ENCODE data around the gene CACNB4. TPM values are rescaled to one million over a fixed set of nuclear protein-coding genes. Genes with fewer than 3 reads are reported as not detected.
A peak's percentile ranks its signal among the peaks of the same experiment; 100 is the strongest.

Gene CACNB4
- total and polyA plus RNA-seq, 4 experiments from 2014 or later: 0.47 to 0.64 TPM; not detected in 2

DNA sequence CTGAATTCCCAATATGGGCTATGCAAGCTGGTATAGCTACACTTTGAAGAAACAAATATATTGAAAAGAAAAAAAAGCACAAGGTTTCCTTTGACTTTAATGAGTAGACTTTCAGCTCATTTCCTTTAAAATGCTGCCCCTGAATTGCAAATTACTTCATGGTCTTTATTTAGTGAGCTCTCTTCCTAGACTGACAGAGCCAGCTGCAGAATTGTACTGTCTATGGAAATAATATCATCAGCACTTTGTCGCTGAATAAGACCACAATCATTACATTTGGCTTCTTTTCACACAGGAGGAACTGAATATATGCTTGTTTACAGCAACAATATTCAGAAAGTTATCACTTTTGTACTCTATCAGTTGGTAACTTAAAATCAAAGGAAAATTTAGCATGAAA is 312.4 kb downstream of the CACNB4 start:
- H3K27ac ChIP-seq (ENCODE audit: low read depth, low read length): no peak overlapping the region
- peaks cover 36 to 49% of the 10 kb centered on the region in 2 donors for H3K36me3 Mint-ChIP-seq

DNA sequence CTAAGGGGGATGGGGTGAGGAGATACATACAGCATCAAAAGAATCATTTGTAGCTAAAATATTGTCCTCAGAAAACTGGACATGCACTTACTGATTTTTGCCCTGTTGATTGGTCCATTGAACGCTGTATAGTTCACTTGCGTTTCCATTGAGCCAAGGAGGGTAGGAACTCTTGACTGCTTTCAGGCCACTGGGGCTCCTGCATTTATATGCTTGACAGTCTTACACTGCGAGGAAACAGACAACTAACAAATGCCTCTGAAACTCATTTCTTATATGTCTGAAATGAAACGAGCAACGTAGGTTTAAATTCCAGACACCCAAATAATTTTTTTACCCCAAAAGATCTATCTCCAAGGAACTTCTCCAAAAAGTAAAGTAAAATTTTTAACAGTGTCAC is 312.8 kb downstream of the CACNB4 start:
- Histone ChIP-seq H3K36me3 (ENCODE audit: insufficient read depth, low read length) (no peaks in the 10 kb centered on the region), H3K27me3 (ENCODE audit: insufficient read depth, low read length) (no peaks in the 10 kb centered on the region), H3K9me3 (ENCODE audit: control insufficient read depth in 1 of 2, low read length in 2 of 2) (no peaks in the 10 kb centered on the region), H3K4me3 (ENCODE audit: low read length in 2 of 2) (no peak overlapping the region), H3K4me1 (ENCODE audit: insufficient read depth, low read length) (no peaks in the 10 kb centered on the region), H3K27ac (ENCODE audit: low read depth, low read length) (no peak overlapping the region)
- H3K27ac Mint-ChIP-seq: no peak overlapping the region
- no peaks in the 10 kb centered on the region for H3K27me3 Mint-ChIP-seq
- ChIA-PET POLR2A (ENCODE audit: partially characterized antibody) (no interaction called here), CTCF (ENCODE audit: partially characterized antibody) (interaction anchor here (1.6 kb wide), 1 partner anchor 21 kb away, joined by 4 read pairs; no protein-coding TSS in a partner anchor)
- H3K4me3 Mint-ChIP-seq: no peak overlapping the region
- DNase-seq: no peak
- peaks cover 0 to 2% (median 0%) of the 10 kb centered on the region in 8 donors for H3K9me3 Mint-ChIP-seq
- intact Hi-C loops (cut with micrococcal nuclease): no loop called here
- peaks cover 39 to 49% of the 10 kb centered on the region in 2 donors for H3K36me3 Mint-ChIP-seq
- H3K4me1 Mint-ChIP-seq: peaks cover 0 to 2% (median under 1%) of the 10 kb centered on the region in 4 donors

More for the DNA sequence above, 312.4 kb downstream of the CACNB4 start:
- Mint-ChIP-seq H3K4me3 (no peak overlapping the region), H3K27ac (peak overlapping the region in 1 of 7 donors; percentile 20), H3K9me3 (peaks cover 0 to 2% (median 0%) of the 10 kb centered on the region in 8 donors), H3K4me1 (peaks cover 0 to 2% (median under 1%) of the 10 kb centered on the region in 4 donors), H3K27me3 (no peaks in the 10 kb centered on the region)
- no peak for DNase-seq
- Histone ChIP-seq H3K4me3 (ENCODE audit: low read length in 2 of 2) (no peak overlapping the region), H3K36me3 (ENCODE audit: insufficient read depth, low read length) (no peaks in the 10 kb centered on the region), H3K4me1 (ENCODE audit: insufficient read depth, low read length) (no peaks in the 10 kb centered on the region), H3K9me3 (ENCODE audit: control insufficient read depth in 1 of 2, low read length in 2 of 2) (no peaks in the 10 kb centered on the region), H3K27me3 (ENCODE audit: insufficient read depth, low read length) (no peaks in the 10 kb centered on the region)
- intact Hi-C loops (cut with micrococcal nuclease): no loop called here
- ChIA-PET CTCF (ENCODE audit: partially characterized antibody) (interaction anchor here (1.6 kb wide), 1 partner anchor 20 kb away, joined by 4 read pairs; no protein-coding TSS in a partner anchor), POLR2A (ENCODE audit: partially characterized antibody) (no interaction called here)

DNA sequence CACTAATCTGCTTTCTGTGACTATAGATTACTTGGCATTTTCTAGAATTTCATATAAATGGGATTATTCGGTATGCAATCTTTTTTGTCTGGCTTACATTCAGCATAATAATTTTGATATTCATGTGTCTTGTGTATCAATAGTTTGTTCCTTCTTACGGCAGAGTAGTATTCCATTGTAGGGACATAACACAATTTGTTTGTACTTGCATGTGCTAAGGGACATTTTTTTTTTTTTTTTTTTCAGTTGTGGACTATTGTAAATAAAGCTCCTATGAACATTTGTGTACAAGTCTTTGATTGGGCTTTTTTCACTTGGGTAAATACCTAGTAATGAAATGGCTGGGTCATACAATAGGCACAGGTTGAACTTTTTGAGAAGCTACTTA is 315.7 kb downstream of the CACNB4 start:
- Mint-ChIP-seq H3K4me3 (no peak overlapping the region), H3K36me3 (peaks cover 59 to 63% of the 10 kb centered on the region in 2 donors), H3K27ac (no peak overlapping the region), H3K9me3 (peaks cover 0 to 9% (median 4%) of the 10 kb centered on the region in 8 donors), H3K4me1 (peaks cover 0 to 1% (median 0%) of the 10 kb centered on the region in 4 donors), H3K27me3 (no peaks in the 10 kb centered on the region)
- Histone ChIP-seq H3K27me3 (ENCODE audit: insufficient read depth, low read length) (no peaks in the 10 kb centered on the region), H3K9me3 (ENCODE audit: control insufficient read depth in 1 of 2, low read length in 2 of 2) (no peaks in the 10 kb centered on the region), H3K36me3 (ENCODE audit: insufficient read depth, low read length) (no peaks in the 10 kb centered on the region), H3K4me3 (ENCODE audit: low read length in 2 of 2) (no peak overlapping the region), H3K27ac (ENCODE audit: low read depth, low read length) (no peak overlapping the region), H3K4me1 (ENCODE audit: insufficient read depth, low read length) (no peaks in the 10 kb centered on the region)
- POLR2A ChIA-PET (ENCODE audit: partially characterized antibody): no interaction called here
- DNase-seq: no peak
- CTCF ChIA-PET (ENCODE audit: partially characterized antibody): no interaction called here
- intact Hi-C loops (cut with micrococcal nuclease): no loop called here

Other genes starting within 250 kb of the CACNB4 start
- gene STAM2, start 76.7 kb upstream of the CACNB4 start, total RNA-seq: 10 to 100 TPM; 20.9 to 25.3 TPM
- gene STAM2, start 76.7 kb upstream of the CACNB4 start, polyA plus RNA-seq: 1 to 10 TPM; 2.9 to 4.2 TPM
- gene FMNL2, start 236.1 kb upstream of the CACNB4 start, total RNA-seq: 1 to 10 TPM in 1 of 2 experiments, under 1 TPM in 1; 0.94 to 1.6 TPM
- under 1 TPM in 1 of 2 donors, not detected in 1; 0.06 TPM for gene FMNL2, start 236.1 kb upstream of the CACNB4 start, polyA plus RNA-seq